H7 (cell line): ENCODE measurements around the gene CDCA7L. TPM values are rescaled to one million over a fixed set of nuclear protein-coding genes. Genes with fewer than 3 reads are reported as not detected.

ENCODE experiments used
- DNase-seq: peaks from one replicate; pipeline ENCODE4 v3.0.0; 2012
- H3K27me3 ChIP-seq: 2 replicates; pipeline ENCODE4 v1.6.0; 2011; ENCODE audit warnings: mild to moderate bottlenecking, low read length; ENCODE audit not compliant: control insufficient read depth, insufficient read depth
- H3K36me3 ChIP-seq: replicated peaks from 2 replicates; pipeline ENCODE4 v1.5.1; 2011; ENCODE audit warnings: low read length; ENCODE audit not compliant: control insufficient read depth, insufficient read depth
- H3K4me3 ChIP-seq: 2 replicates; pipeline ENCODE4 v1.5.1; 2011; ENCODE audit warnings: low read depth, mild to moderate bottlenecking, control low read depth, low read length, moderate library complexity; ENCODE audit not compliant: insufficient read depth
- total RNA-seq: library from RNA; depleted of rRNA; stranded (reverse); fragments of >200 nt; shearing (Covaris generic); gene quantifications from 2 replicates; pipeline ENCODE4 v1.2.3, GENCODE V29; 2014

Gene CDCA7L
- total RNA-seq, 1 experiment from 2014 or later = 128 TPM

DNA sequence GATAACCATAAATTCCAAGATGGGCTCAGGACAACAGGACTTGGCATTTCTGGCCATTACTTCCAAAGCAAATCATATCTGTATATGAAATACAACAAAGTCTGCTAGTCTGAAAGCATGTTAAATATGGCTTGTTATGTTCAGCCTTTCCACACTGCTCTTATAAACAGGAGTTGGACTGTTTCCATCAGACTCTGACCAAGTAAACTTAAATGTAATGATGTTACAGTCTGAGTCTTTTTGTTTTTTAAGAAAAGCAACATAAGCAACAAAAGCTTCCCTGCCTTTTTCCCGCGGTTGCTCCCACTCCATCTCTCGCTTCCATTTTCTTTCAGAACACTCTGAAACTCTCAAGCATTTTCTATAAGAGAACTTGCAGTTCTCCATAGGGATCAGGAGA, 8.1 kb upstream of the CDCA7L start:
- DNase-seq = no peak
- no peak overlapping the region for H3K4me3 ChIP-seq
- no peaks in the 10 kb centered on the region for H3K27me3 ChIP-seq
- H3K36me3 ChIP-seq = no peaks in the 10 kb centered on the region

DNA sequence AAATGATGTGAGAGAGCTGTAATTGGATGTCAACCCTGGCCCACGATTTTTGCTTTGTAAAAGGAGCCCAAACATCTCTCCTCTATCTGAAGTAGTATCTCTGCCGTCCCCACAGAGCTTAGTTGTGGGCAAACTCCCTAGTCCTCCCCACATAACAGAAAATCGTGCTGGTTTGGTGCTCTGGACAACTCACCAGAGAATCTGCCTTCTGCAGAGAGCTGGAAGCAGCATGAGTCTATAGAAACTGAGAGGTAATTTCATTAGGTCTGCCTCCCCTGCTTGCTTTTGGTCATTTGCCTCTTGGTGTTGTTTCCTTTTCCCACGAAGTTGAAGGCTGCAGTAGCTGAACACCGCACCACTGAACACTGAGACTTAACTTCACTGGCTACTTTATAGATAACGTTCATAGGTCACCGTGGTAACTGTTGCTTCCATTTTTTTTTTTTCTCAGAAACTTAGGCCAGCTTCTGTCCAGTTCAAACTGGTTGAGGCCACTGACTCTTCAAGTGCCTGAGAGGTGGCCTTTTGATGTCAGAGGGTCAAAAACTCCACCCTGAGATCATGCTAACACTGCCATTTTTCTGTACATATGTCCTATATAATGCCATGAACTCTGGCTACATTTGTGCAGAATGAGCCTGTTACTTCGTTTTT, 3.3 kb upstream of the CDCA7L start:
- Histone ChIP-seq H3K27me3 (no peaks in the 10 kb centered on the region), H3K36me3 (no peaks in the 10 kb centered on the region), H3K4me3 (no peak overlapping the region)
- DNase-seq = no peak

GRCh38 chr7:21948364-21948763, 2.7 kb upstream of the CDCA7L start:
- Histone ChIP-seq H3K36me3 (no peaks in the 10 kb centered on the region), H3K4me3 (no peak overlapping the region), H3K27me3 (no peaks in the 10 kb centered on the region)
- DNase-seq = no peak

GRCh38 chr7:21947946-21948345, 2.2 kb upstream of the CDCA7L start:
- no peak for DNase-seq
- H3K27me3 ChIP-seq = no peaks in the 10 kb centered on the region
- H3K36me3 ChIP-seq = no peaks in the 10 kb centered on the region
- H3K4me3 ChIP-seq = no peak overlapping the region

DNA sequence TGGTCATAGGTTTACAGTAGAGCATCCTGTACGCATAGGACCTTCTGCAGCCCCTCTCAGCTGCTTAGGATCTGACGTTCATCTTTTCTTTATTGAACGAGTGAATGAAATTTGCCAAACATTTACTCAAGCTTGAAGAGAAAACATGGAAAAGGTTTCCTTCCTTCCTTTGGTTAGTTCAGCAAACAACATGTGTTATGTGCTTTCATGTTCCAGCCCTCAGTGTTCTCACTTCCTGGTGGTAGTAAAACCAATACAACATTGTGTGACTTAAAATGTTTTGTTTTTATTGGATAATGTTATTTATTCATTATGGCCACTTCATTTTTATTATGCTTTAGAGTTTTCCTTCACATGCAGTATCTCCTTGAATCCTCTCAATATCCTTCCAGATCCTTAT, 1.4 kb upstream of the CDCA7L start:
- Histone ChIP-seq H3K27me3 (no peaks in the 10 kb centered on the region), H3K4me3 (no peak overlapping the region), H3K36me3 (no peaks in the 10 kb centered on the region)
- DNase-seq = no peak

GRCh38 chr7:21946222-21946709, 567 bp upstream of the CDCA7L start:
- Histone ChIP-seq H3K4me3 (peak overlapping the region; percentile 82), H3K27me3 (no peaks in the 10 kb centered on the region), H3K36me3 (no peaks in the 10 kb centered on the region)
- no peak for DNase-seq

GRCh38 chr7:21944616-21945453, 864 bp downstream of the CDCA7L start:
- no peaks in the 10 kb centered on the region for H3K36me3 ChIP-seq
- peak; percentile 80 for DNase-seq
- H3K27me3 ChIP-seq = no peaks in the 10 kb centered on the region
- peak overlapping the region; percentile 82 for H3K4me3 ChIP-seq

DNA sequence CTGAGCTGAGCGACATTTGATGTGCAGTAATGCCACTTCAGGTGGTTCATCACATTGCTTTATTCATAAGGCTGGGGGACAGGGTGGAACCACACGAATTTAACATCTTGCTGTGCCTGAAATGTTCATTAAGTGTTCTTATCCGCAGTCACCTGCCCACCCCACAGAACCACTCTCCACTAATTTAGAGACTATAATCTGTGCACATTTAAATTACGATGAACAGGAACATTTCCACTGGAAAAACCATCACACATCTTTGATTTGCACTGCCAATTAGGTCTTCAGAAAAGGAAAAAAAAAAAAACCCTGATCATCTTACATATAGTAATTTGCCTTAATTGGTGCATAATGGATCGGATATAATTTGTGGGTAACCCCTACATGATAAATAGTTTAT, 2.3 kb downstream of the CDCA7L start:
- DNase-seq = no peak
- Histone ChIP-seq H3K36me3 (no peaks in the 10 kb centered on the region), H3K4me3 (no peak overlapping the region), H3K27me3 (no peaks in the 10 kb centered on the region)

DNA sequence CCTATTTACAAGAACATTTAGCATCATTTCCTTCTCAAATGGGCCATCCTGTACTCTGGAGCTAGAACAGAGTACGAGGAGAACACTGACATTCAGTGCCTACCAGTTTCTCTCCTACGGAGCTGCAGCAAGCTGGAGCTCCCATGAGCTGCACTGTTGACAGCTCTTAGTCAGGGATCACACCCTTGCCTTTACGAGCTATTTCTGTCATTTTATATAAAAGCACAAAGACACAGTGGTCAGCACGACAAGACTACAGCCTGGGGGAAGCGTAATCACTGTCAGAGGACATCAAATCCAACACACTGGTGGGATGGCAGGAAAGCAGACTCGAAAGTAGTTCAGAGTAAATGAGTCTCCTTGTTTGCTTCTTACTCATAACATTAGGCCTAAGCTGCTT, 2.7 kb downstream of the CDCA7L start:
- no peaks in the 10 kb centered on the region for H3K27me3 ChIP-seq
- DNase-seq = no peak
- no peak overlapping the region for H3K4me3 ChIP-seq
- H3K36me3 ChIP-seq = no peaks in the 10 kb centered on the region

GRCh38 chr7:21941611-21942141, 4.0 kb downstream of the CDCA7L start:
- Histone ChIP-seq H3K4me3 (no peak overlapping the region), H3K27me3 (no peaks in the 10 kb centered on the region), H3K36me3 (no peaks in the 10 kb centered on the region)
- no peak for DNase-seq

- no peak for DNase-seq
- Histone ChIP-seq H3K27me3 (no peaks in the 10 kb centered on the region), H3K4me3 (no peak overlapping the region), H3K36me3 (no peaks in the 10 kb centered on the region)
These were observed 5.8 kb downstream of the CDCA7L start for GRCh38 chr7:21939858-21940372.

DNA sequence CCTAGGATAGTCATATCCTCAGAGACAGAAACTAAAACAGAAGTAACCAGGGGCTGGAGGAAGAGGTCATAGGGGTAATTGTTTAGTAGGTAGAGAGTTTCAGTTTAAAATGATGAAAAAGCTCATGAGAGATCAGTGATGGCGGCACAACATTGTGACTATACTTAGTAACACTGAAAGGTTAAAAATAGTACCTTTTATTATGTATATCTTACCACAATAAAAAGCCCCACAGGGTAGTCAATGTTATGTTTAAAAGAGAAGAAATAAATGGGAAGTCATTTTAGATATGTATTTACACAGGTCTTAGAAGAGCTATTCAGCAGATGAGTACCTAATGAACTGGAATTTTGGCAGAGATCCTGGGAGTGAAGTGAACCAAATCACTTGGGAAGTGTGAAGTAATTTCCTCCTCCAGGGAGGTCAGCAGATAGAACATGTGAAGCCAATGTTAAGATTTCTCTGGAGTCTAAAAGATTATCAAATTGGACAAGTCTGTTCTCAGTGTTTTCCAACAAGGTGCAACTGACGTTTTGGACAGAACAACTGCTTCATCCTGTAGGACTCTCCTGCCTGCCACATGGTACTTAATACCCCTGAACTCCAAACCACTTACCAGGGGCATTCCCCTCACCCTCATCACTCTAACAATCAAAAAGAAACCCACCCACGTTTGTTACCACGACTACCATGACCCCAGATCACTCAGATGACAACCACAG, 6.4 kb downstream of the CDCA7L start:
- Histone ChIP-seq H3K27me3 (no peaks in the 10 kb centered on the region), H3K4me3 (no peak overlapping the region), H3K36me3 (no peaks in the 10 kb centered on the region)
- DNase-seq = no peak

- Histone ChIP-seq H3K36me3 (no peaks in the 10 kb centered on the region), H3K27me3 (no peaks in the 10 kb centered on the region), H3K4me3 (no peak overlapping the region)
- DNase-seq = no peak
These were observed 7.2 kb downstream of the CDCA7L start for GRCh38 chr7:21938463-21938862.

DNA sequence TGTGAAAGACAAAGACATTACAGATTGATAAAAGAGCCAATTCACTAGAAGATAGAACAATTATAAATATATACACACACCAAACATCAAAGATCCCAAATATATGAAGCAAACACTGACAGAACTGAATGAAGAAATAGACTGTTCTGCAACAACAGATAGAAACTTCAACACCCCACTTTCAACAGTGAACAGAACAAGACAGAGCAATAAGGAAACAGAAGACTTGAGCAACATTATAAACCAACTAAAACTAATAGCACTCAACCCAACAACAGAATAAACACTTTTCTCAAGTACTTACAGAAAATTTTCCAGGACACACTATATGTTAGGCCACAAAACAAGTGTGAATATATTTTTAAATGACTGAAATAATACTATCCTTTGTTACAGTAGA, 10.9 kb downstream of the CDCA7L start:
- Histone ChIP-seq H3K36me3 (no peaks in the 10 kb centered on the region), H3K27me3 (no peaks in the 10 kb centered on the region), H3K4me3 (no peak overlapping the region)
- DNase-seq = no peak
